Measurements from ENCODE around the gene SPINK6. TPM values are rescaled to one million over a fixed set of nuclear protein-coding genes. Genes with fewer than 3 reads are reported as not detected.

Gene SPINK6
- polyA plus RNA-seq, 1 donor (not counting 4 experiments of a cell fraction or from before 2014, with no cell fraction given): 35.5 TPM

DNA sequence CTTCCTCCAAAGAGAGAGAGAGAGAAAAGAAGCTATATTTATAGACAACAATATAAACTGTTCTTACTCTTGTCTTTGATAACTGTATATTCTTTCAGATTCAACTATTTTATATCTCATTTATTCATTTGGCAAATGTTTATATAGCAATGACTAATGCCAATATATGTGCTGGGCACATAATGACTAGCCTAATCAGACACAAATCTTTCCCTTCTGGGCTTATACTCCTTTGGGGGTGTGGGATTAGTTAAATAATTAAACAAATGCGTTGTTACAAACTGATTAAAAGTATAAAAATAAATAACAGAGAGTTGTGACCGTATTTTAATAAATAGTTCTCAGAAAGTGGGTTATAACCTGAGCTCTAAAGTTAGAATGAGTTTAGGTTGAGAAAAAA, 30.5 kb upstream of the SPINK6 start:
- no peak for FAIRE-seq
- Histone ChIP-seq H3K9ac (ENCODE audit: control insufficient read depth, extremely low read depth, insufficient read depth, low read length) (no peak overlapping the region), H3K27ac (ENCODE audit: control insufficient read depth, insufficient read depth, low read length) (no peak overlapping the region), H3K4me3 (ENCODE audit: control insufficient read depth in 2 of 3, extremely low read depth in 1 of 3, insufficient read depth in 2 of 3, low read depth in 1 of 3, low read length in 3 of 3) (no peak overlapping the region), H3K4me1 (ENCODE audit: control insufficient read depth, extremely low read depth, insufficient read depth, low read length) (no peaks in the 10 kb centered on the region), H3K27me3 (ENCODE audit: control insufficient read depth, extremely low read depth, insufficient read depth, low read length) (no peaks in the 10 kb centered on the region), H3K79me2 (ENCODE audit: control insufficient read depth, insufficient read depth, low read length) (no peaks in the 10 kb centered on the region), H3K9me3 (ENCODE audit: control insufficient read depth, low read depth, low read length) (no peaks in the 10 kb centered on the region), H2AFZ (ENCODE audit: control insufficient read depth, low read length) (no peak overlapping the region), H3K4me2 (ENCODE audit: control insufficient read depth, extremely low read depth, insufficient read depth, low read depth, low read length) (no peak overlapping the region), H3K36me3 (ENCODE audit: control insufficient read depth in 2 of 2, extremely low read depth in 1 of 2, insufficient read depth in 2 of 2, low read length in 2 of 2) (no peaks in the 10 kb centered on the region), H3K9me1 (ENCODE audit: control insufficient read depth, extremely low read depth, insufficient read depth, low read length) (no peaks in the 10 kb centered on the region), H4K20me1 (ENCODE audit: control insufficient read depth, extremely low read depth, insufficient read depth, low read length) (no peaks in the 10 kb centered on the region)
- dilution Hi-C loops (cut with MboI; ENCODE audit: extremely low pct_ligation_motif_present, low sequenced_read_pairs): no loop called here
- TF ChIP-seq, protein P1, sequence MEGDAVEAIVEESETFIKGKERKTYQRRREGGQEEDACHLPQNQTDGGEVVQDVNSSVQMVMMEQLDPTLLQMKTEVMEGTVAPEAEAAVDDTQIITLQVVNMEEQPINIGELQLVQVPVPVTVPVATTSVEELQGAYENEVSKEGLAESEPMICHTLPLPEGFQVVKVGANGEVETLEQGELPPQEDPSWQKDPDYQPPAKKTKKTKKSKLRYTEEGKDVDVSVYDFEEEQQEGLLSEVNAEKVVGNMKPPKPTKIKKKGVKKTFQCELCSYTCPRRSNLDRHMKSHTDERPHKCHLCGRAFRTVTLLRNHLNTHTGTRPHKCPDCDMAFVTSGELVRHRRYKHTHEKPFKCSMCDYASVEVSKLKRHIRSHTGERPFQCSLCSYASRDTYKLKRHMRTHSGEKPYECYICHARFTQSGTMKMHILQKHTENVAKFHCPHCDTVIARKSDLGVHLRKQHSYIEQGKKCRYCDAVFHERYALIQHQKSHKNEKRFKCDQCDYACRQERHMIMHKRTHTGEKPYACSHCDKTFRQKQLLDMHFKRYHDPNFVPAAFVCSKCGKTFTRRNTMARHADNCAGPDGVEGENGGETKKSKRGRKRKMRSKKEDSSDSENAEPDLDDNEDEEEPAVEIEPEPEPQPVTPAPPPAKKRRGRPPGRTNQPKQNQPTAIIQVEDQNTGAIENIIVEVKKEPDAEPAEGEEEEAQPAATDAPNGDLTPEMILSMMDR (optimal IDR thresholded peaks at IDR 0.05 in 1 of 3, IDR thresholded peaks at IDR 0.05 in 1 of 3, conservative IDR thresholded peaks at IDR 0.05 in 1 of 3; ENCODE audit: extremely low read depth in 1 of 3, insufficient read depth in 2 of 3, low read length in 3 of 3): no peak
- no peak for TF ChIP-seq EZH2 (IDR thresholded peaks at IDR 0.05; ENCODE audit: low read length)
- DNase-seq (ENCODE audit: low read depth, low spot score): no peak

DNA sequence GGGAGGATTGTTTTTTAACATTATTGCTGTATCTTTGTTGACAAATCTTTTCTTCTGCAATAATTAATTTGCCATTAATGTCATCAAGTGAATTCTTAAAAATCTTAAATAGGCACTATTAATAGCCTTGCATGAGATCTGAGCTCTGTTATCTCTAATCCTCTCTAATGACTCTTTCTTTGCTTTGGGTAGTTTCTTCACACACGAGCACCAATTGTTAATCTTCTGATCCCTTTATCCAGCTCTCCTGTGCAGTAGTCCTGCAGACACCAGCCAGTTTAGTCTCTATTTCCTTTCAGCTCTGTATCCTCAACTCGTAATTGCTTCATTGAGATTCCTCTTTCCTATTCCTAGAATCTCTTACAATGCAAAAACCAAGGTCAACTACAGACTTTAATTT, 26.4 kb upstream of the SPINK6 start:
- Histone ChIP-seq H3K4me1 (ENCODE audit: control insufficient read depth, extremely low read depth, insufficient read depth, low read length) (no peaks in the 10 kb centered on the region), H3K9me1 (ENCODE audit: control insufficient read depth, extremely low read depth, insufficient read depth, low read length) (no peaks in the 10 kb centered on the region), H3K27me3 (ENCODE audit: control insufficient read depth, extremely low read depth, insufficient read depth, low read length) (no peaks in the 10 kb centered on the region), H3K9ac (ENCODE audit: control insufficient read depth, extremely low read depth, insufficient read depth, low read length) (no peak overlapping the region), H2AFZ (ENCODE audit: control insufficient read depth, low read length) (no peak overlapping the region), H3K27ac (ENCODE audit: control insufficient read depth, insufficient read depth, low read length) (no peak overlapping the region), H3K4me3 (ENCODE audit: control insufficient read depth in 2 of 3, extremely low read depth in 1 of 3, insufficient read depth in 2 of 3, low read depth in 1 of 3, low read length in 3 of 3) (no peak overlapping the region), H3K9me3 (ENCODE audit: control insufficient read depth, low read depth, low read length) (no peaks in the 10 kb centered on the region), H3K79me2 (ENCODE audit: control insufficient read depth, insufficient read depth, low read length) (no peaks in the 10 kb centered on the region), H3K4me2 (ENCODE audit: control insufficient read depth, extremely low read depth, insufficient read depth, low read depth, low read length) (no peak overlapping the region), H4K20me1 (ENCODE audit: control insufficient read depth, extremely low read depth, insufficient read depth, low read length) (no peaks in the 10 kb centered on the region), H3K36me3 (ENCODE audit: control insufficient read depth in 2 of 2, extremely low read depth in 1 of 2, insufficient read depth in 2 of 2, low read length in 2 of 2) (no peaks in the 10 kb centered on the region)
- dilution Hi-C loops (cut with MboI; ENCODE audit: extremely low pct_ligation_motif_present, low sequenced_read_pairs): no loop called here
- TF ChIP-seq, protein P1 (optimal IDR thresholded peaks at IDR 0.05 in 1 of 3, IDR thresholded peaks at IDR 0.05 in 1 of 3, conservative IDR thresholded peaks at IDR 0.05 in 1 of 3; ENCODE audit: extremely low read depth in 1 of 3, insufficient read depth in 2 of 3, low read length in 3 of 3): no peak
- TF ChIP-seq EZH2 (IDR thresholded peaks at IDR 0.05; ENCODE audit: low read length): no peak
- no peak for FAIRE-seq
- no peak for DNase-seq (ENCODE audit: low read depth, low spot score)

Measured in keratinocyte (primary cell).